ENCODE measurements around the gene ZNF556. TPM values are rescaled to one million over a fixed set of nuclear protein-coding genes. Genes with fewer than 3 reads are reported as not detected.

Gene ZNF556
- total and polyA plus RNA-seq, 10 of the 15 experiments (the other 5 are each of a cell fraction or from before 2014, with no cell fraction given): not detected

DNA sequence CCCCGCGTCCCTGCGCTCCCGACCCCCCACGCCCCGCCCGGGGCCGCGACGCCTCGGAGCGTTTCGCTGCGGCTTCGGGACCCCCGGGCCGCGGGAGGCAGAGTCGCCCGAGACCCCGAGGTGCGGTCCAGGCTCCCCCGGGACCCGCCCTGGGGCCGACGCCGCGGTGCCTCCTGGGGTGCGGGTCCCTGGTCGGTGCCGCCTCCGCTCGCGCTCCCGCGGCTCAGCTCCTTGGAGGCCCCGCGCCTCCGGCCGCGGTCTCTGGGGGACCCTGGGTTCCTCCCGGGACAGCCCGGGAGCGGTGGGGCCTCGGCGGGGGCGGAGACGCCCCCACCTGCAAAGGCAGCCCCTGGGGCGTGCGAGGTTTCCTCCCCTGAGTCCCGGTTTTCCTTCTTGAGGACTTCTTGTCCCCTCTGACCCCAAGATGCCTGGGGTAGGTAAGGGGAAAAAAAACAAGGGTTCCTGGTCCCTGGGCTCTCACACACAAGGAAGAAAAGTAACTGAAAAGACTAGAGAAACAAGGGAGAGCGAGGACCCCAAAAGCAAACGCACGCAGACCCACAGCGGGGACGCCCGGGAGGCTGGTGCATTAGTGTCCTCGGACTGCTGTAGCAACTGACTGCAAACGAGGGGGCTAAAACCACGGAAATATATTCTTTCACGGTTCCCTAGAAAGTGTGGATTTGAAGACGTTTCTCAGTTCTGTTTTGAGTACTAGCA, 25.1 kb upstream of the ZNF556 start:
- Histone ChIP-seq H3K4me3 (peak overlapping the region; percentile 93), H4K20me1 (ENCODE audit: control insufficient read depth, insufficient read depth) (no peaks in the 10 kb centered on the region), H3K36me3 (ENCODE audit: control insufficient read depth in 2 of 2, insufficient read depth in 2 of 2, low read length in 1 of 2) (no peaks in the 10 kb centered on the region), H3K79me2 (ENCODE audit: control insufficient read depth, insufficient read depth, low read length) (peaks cover 2% of the 10 kb centered on the region), H3K9me3 (replicated peaks; ENCODE audit: control insufficient read depth, insufficient read depth, low read length) (peaks cover 3% of the 10 kb centered on the region), H3K4me2 (ENCODE audit: control insufficient read depth, insufficient read depth) (peak overlapping the region; percentile 58), H3K27ac (ENCODE audit: control insufficient read depth, insufficient read depth) (no peak overlapping the region), H3K27me3 (replicated peaks in 1 of 2; ENCODE audit: control insufficient read depth in 2 of 2, insufficient read depth in 2 of 2, low read length in 1 of 2) (no peaks in the 10 kb centered on the region), H3K4me1 (ENCODE audit: control insufficient read depth, insufficient read depth, low read length) (peaks cover 3% of the 10 kb centered on the region; the same call in 1 of the 2 replicates), H2AFZ (ENCODE audit: control insufficient read depth, low read depth, low read length) (peak overlapping the region; percentile 81), H3K9ac (ENCODE audit: control insufficient read depth, insufficient read depth, low read length) (peak overlapping the region; percentile 71; the same call in 1 of the 2 replicates)
- no peak for FAIRE-seq
- CTCF ChIA-PET: interaction anchor here (0.7 kb wide), 1 partner anchor 56 kb away, joined by 3 read pairs; the partner anchor contains the start of gene THOP1
- DNase-seq (ENCODE audit: low read depth, low spot score): no peak
- SMC1A ChIA-PET (ENCODE audit: uncharacterized antibody, unreplicated experiment): no interaction called here
- RAD21 ChIA-PET (ENCODE audit: unreplicated experiment): no interaction called here
- TSS peak; percentile 55 for BruUV-seq (replicated peaks)
- no peak for TF ChIP-seq SMAD1 (IDR thresholded peaks at IDR 0.05; ENCODE audit: low read depth, partially characterized antibody)
- peak in 1 of 2 experiments; percentile 48; a peak in 1 of 3 replicates for TF ChIP-seq EGR1 (IDR thresholded peaks at IDR 0.05; ENCODE audit: borderline replicate concordance in 1 of 2, low read depth in 2 of 2, low read length in 2 of 2)
- intact Hi-C loops (cut with micrococcal nuclease; ENCODE audit: unreplicated experiment) (no loop called here), in situ Hi-C loops (cut with MboI) (no loop called here)
- ATAC-seq: no peak; the same call in 2 of the 3 replicates
- 6% methylated on average over 39 of the region's 62 CpGs for WGBS (ENCODE audit: insufficient coverage, insufficient replicate concordance, low lambda C conversion rate, missing lambda C conversion rate)
- POLR2A ChIA-PET: no interaction called here

- DNase-seq (ENCODE audit: low read depth, low spot score): no peak
- no peak overlapping the region for H3K9ac ChIP-seq (ENCODE audit: control insufficient read depth, insufficient read depth, low read length)
- peaks cover 3% of the 10 kb centered on the region; the same call in 1 of the 2 replicates for H3K4me1 ChIP-seq (ENCODE audit: control insufficient read depth, insufficient read depth, low read length)
- ChIA-PET CTCF (no interaction called here), SMC1A (ENCODE audit: uncharacterized antibody, unreplicated experiment) (no interaction called here), POLR2A (no interaction called here), RAD21 (ENCODE audit: unreplicated experiment) (no interaction called here)
- no peak overlapping the region for H3K4me2 ChIP-seq (ENCODE audit: control insufficient read depth, insufficient read depth)
- in situ Hi-C loops (cut with MboI) (no loop called here), intact Hi-C loops (cut with micrococcal nuclease; ENCODE audit: unreplicated experiment) (no loop called here)
- ATAC-seq: no peak
- peaks cover 2% of the 10 kb centered on the region for H3K79me2 ChIP-seq (ENCODE audit: control insufficient read depth, insufficient read depth, low read length)
- BruUV-seq (replicated peaks): no TSS peak
- FAIRE-seq: no peak
- H3K4me3 ChIP-seq: no peak overlapping the region
- WGBS (ENCODE audit: insufficient coverage, insufficient replicate concordance, low lambda C conversion rate, missing lambda C conversion rate): 91% methylated on average over 2 of the region's 2 CpGs
- H3K36me3 ChIP-seq (ENCODE audit: control insufficient read depth in 2 of 2, insufficient read depth in 2 of 2, low read length in 1 of 2): no peaks in the 10 kb centered on the region
- no peak overlapping the region for H2AFZ ChIP-seq (ENCODE audit: control insufficient read depth, low read depth, low read length)
- H3K9me3 ChIP-seq (replicated peaks; ENCODE audit: control insufficient read depth, insufficient read depth, low read length): peaks cover 10% of the 10 kb centered on the region
- no peaks in the 10 kb centered on the region for H3K27me3 ChIP-seq (replicated peaks in 1 of 2; ENCODE audit: control insufficient read depth in 2 of 2, insufficient read depth in 2 of 2, low read length in 1 of 2)
- H4K20me1 ChIP-seq (ENCODE audit: control insufficient read depth, insufficient read depth): no peaks in the 10 kb centered on the region
- no peak overlapping the region for H3K27ac ChIP-seq (ENCODE audit: control insufficient read depth, insufficient read depth)
- TF ChIP-seq KLF5 (IDR thresholded peaks at IDR 0.05; ENCODE audit: partially characterized antibody): no peak
- TF ChIP-seq ZNF217 (IDR thresholded peaks at IDR 0.05): no peak
- TF ChIP-seq SP1 (IDR thresholded peaks at IDR 0.05; ENCODE audit: low read depth, low read length): no peak
- no peak for TF ChIP-seq BCL3 (IDR thresholded peaks at IDR 0.05; ENCODE audit: borderline replicate concordance, insufficient read depth, low read depth, low read length, poor library complexity, severe bottlenecking)
- no peak for TF ChIP-seq MEF2A (IDR thresholded peaks at IDR 0.05; ENCODE audit: insufficient read depth, low read depth, low read length)
- TF ChIP-seq SUPT20H (IDR thresholded peaks at IDR 0.05; ENCODE audit: borderline replicate concordance, control insufficient read depth, low read depth, low read length): no peak
- no peak for TF ChIP-seq RB1 (IDR thresholded peaks at IDR 0.05; ENCODE audit: borderline replicate concordance)
- no peak for TF ChIP-seq SPI1 (IDR thresholded peaks at IDR 0.05; ENCODE audit: borderline replicate concordance, insufficient read depth, low read depth, low read length)
- TF ChIP-seq BCLAF1 (IDR thresholded peaks at IDR 0.05): no peak
- no peak for TF ChIP-seq SREBF2 (IDR thresholded peaks at IDR 0.05; ENCODE audit: low read length)
- no peak for TF ChIP-seq NBN (IDR thresholded peaks at IDR 0.05)
Observed at GRCh38 chr19:2845107-2845506, 22.0 kb upstream of the ZNF556 start.

All from GM12878 (cell line).